GM21390 (cell line): ENCODE data around the gene SRGAP2B.
"Not testable (repeated sequence)": the region's sequence is repeated elsewhere in the genome, so short reads cannot be mapped to it uniquely, and the experiment has no call there.

Experiments
- ATAC-seq: cut with Tn5 transposase; IDR thresholded peaks from one replicate; pipeline ENCODE4 v1.9.1; 2021; ENCODE audit not compliant: unreplicated experiment

Gene SRGAP2B

GRCh38 chr1:145000074-145000742 lies 94.9 kb downstream of the SRGAP2B start:
- not testable (repeated sequence) for ATAC-seq

DNA sequence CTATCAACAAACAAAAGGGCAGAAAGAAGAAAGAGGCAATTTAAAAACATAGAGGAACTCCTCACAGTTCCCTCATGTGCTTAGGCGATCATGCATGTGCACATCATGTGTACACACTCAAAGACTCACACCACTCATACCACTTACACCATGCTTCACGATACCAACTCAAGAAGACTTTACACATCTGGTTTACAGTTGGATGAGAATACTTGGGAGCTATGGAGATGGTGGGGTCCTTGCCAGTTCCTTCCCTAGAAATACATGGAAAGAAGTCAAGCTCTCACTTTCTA lies 96.2 kb downstream of the SRGAP2B start:
- not testable (repeated sequence) for ATAC-seq

- not testable (repeated sequence) for ATAC-seq
Measured at GRCh38 chr1:144998134-144998980, 96.8 kb downstream of the SRGAP2B start.

GRCh38 chr1:144995833-144996410 lies 99.2 kb downstream of the SRGAP2B start:
- not testable (repeated sequence) for ATAC-seq

- not testable (repeated sequence) for ATAC-seq
Measured at GRCh38 chr1:144992915-144993314, 102.2 kb downstream of the SRGAP2B start.

GRCh38 chr1:144990611-144991010 lies 104.5 kb downstream of the SRGAP2B start:
- not testable (repeated sequence) for ATAC-seq

GRCh38 chr1:144987131-144987530 lies 108.0 kb downstream of the SRGAP2B start:
- not testable (repeated sequence) for ATAC-seq

GRCh38 chr1:144986171-144986860 lies 108.8 kb downstream of the SRGAP2B start:
- ATAC-seq, result not testable (repeated sequence)

- not testable (repeated sequence) for ATAC-seq
Measured at GRCh38 chr1:144985550-144986170, 109.5 kb downstream of the SRGAP2B start.

DNA sequence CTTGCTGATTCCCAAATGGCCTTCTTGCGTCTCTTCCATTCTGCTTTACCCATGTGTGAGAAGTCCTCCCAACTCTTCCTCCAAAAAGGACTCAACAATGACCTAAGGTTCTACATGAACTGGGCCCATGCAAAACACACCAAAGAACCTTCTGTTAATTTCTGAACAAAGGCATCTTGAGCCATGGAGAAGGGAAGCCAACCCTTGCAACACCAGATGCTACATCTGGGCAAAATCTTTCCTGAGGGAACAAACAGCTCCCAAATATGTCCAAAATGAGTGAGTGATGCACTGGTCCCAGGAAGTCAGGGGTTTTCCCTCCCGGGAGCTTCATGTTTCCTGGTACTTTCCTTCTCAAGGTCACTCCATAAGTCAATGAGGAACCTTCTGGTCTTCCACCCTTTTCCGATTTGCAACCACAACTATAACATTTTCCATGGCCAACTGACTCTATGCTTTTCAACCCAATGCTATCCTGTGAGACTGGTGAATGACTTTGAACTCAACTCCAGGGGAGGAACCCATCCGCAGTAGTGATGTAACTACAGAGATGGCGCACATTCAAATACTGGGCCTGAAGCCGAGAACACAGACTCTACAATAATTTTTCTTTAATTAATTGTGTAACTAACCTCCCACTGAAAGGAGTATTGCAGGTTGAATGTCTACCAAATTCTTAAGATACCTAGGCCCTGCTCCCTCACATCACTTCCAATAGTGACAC lies 112.2 kb downstream of the SRGAP2B start:
- not testable (repeated sequence) for ATAC-seq

DNA sequence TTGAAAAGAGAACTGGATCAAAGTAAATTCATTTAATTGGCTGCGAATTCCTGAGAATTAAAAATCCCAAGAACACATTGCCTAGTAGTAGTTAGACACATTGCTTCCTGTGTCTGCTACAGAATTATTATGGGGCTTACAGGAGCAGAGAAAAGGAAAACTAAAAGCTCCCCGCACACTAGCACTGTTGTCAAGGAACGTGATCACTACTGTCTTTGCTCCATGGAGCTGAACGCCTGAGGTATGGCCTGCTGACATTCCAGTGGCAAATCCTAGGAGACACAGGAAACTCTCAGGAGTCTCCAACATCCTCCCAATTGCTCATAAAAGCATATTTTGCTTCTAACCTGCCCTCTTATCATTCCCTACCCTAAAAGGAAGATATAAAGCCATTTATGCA lies 114.0 kb downstream of the SRGAP2B start:
- not testable (repeated sequence) for ATAC-seq

- ATAC-seq, result not testable (repeated sequence)
Measured at GRCh38 chr1:144979960-144980595, 115.0 kb downstream of the SRGAP2B start.

DNA sequence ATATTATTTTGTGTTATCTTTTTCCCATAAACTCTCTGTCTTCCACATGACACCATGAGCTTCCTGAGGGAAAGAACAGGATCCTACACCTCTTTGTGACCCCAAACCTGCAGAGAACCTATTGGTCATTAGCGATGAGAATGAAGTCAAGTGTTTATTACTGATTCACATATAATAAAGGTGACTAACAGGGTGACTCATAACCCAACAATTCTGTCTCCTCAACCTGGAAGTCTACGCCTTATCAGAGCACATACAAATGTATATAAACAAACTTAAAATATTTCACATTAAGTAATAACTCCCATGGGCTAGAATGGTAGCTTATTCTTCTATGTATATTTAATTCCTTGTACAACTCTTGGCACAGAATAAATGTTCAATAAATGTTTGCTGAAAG lies 117.3 kb downstream of the SRGAP2B start:
- not testable (repeated sequence) for ATAC-seq

- not testable (repeated sequence) for ATAC-seq
Measured at GRCh38 chr1:144971936-144972335, 123.2 kb downstream of the SRGAP2B start.

- ATAC-seq, result not testable (repeated sequence)
Measured at GRCh38 chr1:144966488-144966887, 128.6 kb downstream of the SRGAP2B start.

DNA sequence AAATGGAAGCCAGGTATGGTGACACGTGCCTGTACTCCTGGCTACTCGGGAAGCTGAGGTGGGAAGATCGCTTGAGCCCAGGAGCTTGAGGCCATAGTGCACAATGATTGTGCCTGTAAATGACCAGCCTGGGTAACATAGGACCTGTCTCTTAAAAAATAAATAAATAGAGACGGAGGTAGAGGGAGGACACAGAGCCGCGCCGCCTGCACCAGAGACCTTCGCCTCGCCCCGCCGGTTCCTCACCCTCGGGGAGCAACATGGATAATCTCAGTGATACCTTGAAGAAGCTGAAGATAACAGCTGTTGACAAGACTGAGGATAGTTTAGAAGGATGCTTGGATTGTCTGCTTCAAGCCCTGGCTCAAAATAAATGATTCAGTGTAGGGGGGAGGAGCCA lies 130.4 kb downstream of the SRGAP2B start:
- not testable (repeated sequence) for ATAC-seq

GRCh38 chr1:144964186-144964585 lies 130.9 kb downstream of the SRGAP2B start:
- ATAC-seq, result not testable (repeated sequence)

GRCh38 chr1:144963571-144963970 lies 131.6 kb downstream of the SRGAP2B start:
- not testable (repeated sequence) for ATAC-seq
